HL-60/S4 (cell line): ENCODE data around the gene ADNP.

Experiments used
- in situ Hi-C: fragments of 300-500 bp; cut with MboI; formaldehyde crosslinking; loops from 2 replicates; pipeline ENCODE4 v1.14.3; 2022; ENCODE audit warnings: low sequenced_read_pairs

ADNP gene

DNA sequence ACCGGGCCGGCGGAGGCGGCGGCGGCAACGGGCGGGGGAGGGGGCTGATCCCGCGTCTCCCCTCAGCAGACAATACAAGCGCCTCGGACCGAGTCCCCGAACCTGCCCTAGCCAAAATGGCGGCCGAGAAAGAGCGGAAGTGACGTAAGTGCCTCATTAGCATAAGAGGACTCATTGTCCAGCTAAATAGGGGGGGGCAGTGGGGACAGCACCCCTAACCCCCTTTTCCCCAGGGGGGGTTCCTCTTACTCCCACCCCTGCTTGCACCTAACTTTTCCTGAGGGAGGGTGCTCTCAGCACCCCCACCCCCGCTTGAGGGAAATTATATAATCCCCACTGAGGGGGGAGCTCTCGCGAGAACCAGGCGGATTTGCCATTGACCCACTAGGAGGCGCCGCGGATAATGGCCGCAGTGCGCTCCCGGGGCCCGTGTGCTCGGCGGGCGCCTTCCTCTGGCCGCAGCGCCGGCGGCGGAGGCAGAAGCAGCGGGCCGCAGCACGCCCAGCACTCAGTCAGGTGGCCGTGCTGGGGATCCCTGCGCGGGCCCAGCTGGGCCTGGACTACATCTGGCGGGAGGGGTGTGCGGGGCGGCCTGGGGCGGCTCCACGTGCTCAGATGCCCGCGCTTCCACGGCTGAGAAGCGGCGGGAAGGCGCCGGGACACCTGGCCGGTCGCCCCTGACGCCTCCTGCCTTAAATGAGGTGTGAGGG lies at the start of gene ADNP:
ADNP (minus strand) TSS at position 132 of the 710 bp plus-strand sequence. CDS start 27,441 bp downstream, outside the sequence.
- in situ Hi-C loops = no loop called here

DNA sequence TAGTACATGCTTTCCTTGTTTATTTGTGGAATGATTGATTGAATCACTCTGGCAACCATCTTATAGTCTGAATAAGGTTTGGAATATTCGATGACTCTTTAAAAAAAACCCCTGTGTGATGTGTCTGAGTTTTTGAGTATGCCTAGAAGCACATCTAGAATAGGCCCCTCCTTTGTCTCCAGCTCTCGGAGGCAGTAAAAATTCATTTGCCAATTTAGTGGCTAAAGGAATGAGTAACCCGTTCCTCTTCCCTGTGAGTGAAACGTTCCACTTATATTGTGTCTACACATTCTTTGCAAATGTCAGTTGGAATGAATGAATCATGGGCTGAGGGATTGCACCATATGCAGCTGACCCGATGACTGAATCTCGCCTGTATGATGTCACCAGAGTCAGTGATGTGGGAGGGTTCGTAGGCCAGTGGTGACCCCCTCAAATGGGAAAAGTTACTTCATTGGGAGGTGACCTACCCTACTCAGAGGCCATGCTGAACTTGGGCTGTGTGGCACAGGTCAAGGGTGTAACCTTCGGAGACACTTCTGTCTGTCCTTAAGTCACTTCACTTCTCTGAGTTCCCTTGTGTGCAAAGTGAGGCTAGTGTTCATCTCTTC lies 48.9 kb upstream of the ADNP start:
- in situ Hi-C loops = loop anchor here (10.0 to 25.0 kb wide), 2 partner anchors 635 to 1107 kb away; no protein-coding TSS in a partner anchor

DNA sequence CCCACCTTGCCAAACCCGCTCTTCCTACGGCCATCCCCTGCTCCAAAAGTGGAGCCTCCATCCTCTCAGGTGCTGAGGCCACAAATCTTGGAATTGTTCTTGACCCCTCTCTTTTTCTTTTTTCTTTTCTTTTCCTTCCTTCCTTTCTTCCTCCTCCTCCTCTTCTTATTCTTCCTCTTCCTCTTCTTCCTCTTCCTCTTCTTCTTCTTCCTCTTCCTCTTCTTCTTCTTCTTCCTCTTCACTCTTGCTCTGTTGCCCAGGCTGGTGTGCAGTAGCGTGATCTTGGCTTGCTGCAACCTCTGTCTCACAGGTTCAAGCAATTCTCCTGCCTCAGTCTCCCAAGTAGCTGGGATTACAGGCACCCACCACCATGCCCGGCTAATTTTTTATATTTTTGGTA lies 47.3 kb upstream of the ADNP start:
- in situ Hi-C loops = loop anchor here (25.0 kb wide), 1 partner anchor 1109 kb away; no protein-coding TSS in a partner anchor

DNA sequence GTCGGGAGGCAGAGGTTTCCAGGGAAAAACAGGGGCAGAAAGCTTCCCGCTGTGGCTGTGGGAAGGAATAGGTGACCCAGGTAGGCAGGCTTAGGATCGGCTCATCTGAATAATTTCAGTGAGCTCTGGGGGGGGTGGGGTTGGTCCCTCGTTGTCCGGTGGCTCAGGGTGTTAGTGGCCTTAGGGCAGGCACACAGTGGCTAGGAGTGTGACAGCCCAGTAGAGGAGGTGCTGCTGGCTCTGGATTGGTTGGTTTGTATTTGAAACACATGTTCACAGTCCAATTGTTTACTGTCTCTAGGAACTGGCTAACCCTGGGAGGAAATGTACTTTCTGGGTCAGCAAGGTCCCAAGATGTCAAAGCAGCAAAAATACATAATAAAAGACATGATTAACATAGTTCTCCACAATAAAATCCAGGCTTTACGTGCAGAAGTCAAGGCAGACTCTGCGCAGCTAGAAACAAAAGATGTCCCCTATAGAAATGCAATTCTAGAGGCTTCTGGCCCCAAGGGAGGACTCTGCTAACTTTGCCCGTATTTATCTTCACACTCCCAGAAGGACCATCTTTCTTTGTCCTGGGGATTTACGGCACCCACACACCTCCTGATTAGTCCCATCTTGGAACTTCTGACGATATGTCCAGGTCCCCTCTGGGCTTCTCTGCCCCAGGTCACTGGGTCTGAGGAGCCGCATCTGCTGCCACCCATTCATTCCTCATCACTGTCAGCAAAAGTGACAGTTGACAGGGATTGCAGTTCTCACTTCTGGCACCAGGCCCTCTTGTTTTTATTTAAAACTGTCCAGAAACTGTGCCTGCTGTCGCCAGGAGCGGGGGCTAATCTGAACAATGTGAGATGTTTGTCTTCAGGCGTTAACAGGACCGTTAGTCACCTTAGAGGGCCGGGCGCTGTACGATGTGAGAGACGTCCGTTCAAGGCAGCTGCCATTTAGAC lies 46.1 kb upstream of the ADNP start:
- in situ Hi-C loops = loop anchor here (25.0 kb wide), 1 partner anchor 1110 kb away; no protein-coding TSS in a partner anchor

DNA sequence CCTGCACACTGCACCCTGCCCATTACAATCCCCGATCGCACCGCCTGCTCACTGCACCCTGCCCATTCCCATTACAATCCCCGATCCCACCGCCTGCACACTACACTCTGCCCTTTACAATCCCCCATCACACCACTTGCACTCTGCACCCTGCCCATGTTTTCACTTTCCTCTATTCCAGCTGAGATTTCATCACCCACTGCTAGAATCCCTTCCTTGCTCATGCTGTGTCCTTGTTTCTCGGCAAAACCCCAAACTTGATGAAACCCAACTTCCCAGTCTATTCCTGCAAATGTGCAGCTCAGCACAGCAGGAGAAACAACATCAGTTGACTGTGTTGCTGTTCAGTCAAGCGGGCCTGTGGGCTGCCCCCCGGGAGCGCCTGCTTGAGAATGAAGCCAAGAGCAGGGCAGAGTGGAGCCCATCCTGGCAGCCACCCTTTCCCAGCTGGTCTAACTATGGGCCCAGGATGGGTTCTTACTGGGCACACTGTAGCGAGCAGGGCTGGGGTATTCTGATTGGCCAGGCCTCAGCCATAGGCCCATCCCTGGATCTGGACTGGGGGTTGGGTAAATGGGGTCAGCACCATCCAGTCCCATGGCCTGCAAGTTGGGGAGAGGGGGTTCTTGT lies 44.6 kb upstream of the ADNP start:
- in situ Hi-C loops = loop anchor here (25.0 kb wide), 1 partner anchor 1111 kb away; no protein-coding TSS in a partner anchor

DNA sequence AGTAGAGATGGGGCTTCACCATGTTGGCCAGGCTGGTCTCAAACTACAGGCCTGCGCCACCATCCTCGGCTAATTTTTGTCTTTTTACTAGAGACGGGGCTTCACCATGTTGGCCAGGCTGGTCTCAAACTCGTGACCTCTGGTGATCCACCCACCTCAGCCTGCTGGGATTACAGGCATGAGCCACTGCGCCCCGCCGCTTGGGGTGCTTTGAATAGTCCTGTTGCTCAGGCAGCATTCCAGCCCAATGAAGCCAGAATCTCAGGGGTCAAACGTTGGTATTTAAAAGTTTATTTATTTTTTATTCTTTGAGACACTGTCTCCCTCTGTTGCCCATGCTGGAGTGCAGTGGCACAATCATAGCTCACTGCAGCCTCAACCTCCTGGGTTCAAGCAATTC lies 38.7 kb upstream of the ADNP start:
- in situ Hi-C loops = no loop called here

DNA sequence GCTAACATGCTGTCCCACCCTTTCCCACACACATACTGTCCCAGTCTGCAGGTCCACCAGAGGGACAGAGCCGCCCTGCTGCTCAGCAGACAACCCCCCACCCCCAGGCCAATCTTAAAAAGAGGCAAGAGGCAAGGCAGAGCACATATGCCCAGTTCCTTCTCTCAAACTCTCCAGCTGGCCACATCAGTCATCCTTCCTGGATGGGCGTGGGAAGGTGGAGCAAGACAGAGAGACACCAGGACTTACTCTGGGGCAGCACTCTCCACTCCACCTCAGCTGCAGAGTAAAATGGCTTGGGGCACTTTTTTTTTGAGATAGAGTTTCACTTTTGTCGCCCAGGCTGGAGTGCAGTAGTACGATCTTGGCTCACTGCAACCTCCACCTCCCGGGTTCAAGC lies 38.2 kb upstream of the ADNP start:
- in situ Hi-C loops = no loop called here

DNA sequence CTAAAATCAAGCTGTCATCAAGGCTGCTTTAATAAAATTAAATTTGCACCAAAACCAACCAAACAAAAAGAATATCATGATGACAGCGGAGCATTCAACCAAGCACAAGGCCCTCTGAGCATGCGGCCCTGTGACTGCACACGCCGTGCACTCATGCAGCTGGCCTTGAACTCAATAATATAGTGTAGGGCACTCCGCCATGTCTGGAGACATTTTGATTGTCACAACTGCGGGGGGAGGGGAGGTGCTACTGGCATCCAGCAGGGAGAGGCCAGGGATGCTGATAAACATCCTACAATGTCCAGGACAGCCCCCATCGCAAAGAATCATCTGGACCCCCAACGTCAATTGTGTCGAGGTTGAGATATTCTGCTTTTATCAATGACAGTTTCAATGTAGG lies 37.1 kb upstream of the ADNP start:
- in situ Hi-C loops = no loop called here

DNA sequence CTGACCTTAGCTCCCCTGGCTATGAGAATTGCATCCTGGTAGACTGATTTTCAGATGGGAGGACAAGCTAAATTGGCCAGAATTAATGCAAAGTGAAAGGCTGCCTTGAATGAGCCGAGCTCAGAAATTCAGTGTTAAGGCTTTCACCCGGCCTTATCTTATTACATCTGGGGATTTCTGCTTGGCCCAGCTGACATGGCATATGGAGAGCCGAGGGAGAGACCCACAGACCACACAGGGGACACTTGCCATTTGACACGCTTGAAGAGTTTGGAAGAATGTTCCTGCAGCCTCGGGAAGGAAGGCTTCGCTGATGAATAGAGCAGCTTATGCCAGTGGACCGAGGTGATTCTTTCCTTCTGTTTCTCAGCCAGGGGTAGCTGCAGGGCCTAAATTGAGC lies 36.3 kb upstream of the ADNP start:
- in situ Hi-C loops = no loop called here

DNA sequence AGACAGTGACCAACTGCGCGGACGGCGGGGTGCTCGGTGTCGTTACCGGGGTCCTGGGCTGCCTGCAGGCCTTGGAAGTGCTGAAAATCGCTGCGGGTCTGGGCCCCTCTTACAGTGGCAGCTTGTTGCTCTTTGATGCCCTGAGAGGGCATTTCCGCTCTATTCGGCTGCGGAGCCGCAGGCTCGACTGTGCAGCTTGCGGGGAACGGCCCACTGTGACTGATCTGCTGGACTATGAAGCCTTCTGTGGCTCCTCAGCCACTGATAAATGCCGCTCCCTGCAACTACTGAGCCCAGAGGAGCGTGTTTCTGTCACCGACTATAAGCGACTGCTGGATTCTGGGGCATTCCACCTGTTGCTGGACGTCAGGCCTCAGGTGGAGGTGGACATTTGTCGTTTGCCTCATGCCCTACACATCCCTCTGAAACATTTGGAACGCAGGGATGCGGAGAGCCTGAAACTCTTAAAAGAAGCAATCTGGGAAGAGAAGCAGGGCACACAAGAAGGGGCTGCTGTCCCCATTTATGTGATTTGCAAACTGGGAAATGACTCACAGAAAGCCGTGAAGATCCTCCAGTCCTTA lies 28.4 kb upstream of the ADNP start:
- in situ Hi-C loops = no loop called here

DNA sequence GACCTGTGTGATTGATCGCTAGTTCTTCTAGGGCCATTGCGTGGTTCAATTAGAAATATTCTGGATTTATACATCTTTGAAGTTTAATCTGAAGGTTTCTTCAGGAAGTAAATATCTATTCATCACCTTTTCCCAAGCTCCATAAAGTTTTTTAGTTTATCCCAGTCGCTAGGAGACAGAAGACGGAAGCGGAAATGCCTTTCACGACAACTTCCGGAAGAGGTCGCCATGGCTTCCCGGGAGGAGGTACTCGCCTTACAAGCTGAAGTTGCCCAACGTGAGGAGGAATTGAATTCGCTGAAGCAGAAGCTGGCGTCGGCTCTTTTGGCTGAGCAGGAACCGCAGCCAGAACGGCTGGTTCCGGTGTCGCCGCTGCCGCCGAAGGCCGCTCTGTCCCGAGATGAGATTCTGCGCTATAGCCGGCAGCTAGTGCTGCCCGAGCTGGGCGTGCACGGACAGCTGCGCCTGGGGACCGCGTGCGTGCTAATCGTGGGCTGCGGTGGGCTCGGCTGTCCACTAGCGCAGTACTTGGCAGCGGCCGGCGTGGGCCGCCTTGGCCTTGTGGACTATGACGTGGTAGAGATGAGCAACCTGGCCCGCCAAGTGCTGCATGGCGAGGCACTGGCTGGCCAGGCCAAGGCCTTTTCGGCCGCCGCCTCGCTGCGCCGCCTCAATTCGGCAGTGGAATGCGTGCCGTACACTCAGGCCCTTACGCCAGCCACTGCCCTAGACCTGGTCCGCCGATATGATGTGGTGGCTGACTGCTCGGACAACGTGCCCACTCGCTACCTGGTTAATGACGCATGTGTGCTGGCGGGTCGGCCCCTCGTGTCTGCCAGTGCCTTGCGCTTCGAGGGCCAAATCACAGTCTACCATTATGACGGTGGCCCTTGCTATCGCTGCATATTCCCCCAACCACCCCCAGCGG lies 27.6 kb upstream of the ADNP start, which contains the start of gene MOCS3:
MOCS3 (plus strand) TSS at position 204 of the 928 bp plus-strand sequence; CDS start at position 229, 25 bp downstream.
- in situ Hi-C loops = no loop called here

DNA sequence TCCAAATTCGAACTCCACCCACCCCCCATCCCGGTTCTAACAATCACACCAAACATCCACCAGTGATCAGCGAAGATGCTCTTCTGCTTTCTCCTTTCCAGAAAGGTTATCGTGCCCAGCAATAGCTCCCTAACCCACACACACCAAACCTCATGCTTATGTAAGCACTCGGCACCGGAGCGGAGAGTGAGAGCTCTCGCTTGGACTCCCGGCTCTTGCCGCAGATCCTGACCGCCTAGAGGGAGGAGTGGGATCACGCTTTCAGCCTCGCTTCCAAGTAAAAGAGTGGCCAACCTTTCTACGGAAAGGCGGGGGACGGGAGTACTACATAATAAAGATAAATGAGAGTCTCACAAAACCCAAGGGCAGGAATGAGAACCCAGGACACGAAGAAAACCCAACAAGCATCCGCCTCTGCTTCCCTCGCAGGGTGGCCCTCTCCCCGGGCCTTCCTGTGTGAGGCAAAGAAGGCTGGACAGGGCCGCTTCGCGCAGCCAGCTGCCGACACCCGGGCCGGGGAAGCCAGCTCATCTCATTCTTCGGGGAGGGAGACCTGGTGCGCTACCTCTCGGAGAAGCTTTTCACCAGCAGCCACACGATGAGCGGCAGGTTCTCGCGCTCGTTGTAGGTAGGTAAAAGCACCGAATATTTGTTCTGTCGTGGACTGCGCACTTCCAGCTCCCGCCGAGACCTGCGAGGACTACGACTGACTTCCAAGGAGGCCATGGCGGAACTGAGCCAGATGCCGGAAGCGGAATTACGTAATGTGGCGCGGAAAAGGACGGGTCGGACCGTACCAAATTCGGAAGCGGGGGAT lies 26.8 kb upstream of the ADNP start, which contains the start of gene DPM1:
DPM1 (minus strand) TSS at position 735 of the 817 bp plus-strand sequence; CDS start at position 726, 9 bp downstream.
- in situ Hi-C loops = no loop called here

DNA sequence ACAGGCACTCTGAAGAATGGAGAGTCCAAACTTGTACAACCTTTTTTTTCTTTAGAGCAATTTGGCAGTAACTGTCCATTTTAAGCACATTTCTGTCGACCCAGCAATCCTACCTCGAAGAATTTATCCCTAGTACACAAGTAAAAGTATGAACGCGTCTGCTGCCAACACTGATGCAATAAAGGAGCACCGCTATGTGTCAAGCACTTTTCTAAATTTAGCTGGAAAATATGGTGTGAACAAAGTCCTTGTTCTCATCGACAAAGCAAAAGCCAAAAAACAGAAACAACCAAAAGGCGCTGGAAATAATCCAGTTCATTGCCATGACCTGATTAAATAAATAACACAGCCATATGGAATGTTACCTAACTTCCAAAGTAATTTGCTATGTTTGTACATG lies 26.0 kb upstream of the ADNP start:
- in situ Hi-C loops = no loop called here

DNA sequence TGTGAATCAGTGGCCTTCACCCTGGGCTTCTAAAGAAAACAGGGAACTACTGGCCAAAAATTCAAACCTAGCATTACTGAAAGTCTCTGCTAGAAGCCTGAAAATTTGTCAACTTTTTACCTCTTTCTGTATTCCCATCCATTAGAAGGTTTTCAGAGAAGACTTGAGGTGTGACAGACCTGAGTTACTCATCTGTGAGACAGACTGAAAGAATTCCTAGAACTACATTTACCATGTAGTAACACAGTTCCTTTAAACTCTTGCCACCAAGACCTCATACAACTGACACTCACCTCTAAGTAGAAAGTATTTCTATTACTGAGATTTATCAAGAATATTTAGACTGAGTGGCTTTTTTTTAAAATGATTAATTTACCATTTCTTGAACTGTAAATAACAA lies 22.6 kb upstream of the ADNP start:
- in situ Hi-C loops = no loop called here

DNA sequence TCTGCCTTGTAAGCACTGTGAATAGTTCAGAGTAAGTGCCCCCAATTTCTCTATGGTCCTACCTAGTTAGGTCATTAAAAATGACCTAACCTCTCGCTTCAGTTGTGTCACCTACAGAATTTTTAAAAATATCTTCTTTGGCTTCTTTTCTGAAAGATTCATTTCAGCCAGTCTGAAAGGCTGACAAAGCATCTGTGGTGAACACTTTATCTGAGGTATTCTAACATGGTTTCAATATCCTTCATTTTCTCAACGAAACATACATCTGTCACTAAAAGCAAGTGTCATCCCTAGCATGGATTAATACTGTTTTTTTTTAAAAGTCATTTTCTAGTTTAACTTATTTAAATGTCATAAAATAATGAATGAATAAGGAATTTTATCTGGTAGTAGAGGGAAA lies 22.0 kb upstream of the ADNP start:
- in situ Hi-C loops = no loop called here

DNA sequence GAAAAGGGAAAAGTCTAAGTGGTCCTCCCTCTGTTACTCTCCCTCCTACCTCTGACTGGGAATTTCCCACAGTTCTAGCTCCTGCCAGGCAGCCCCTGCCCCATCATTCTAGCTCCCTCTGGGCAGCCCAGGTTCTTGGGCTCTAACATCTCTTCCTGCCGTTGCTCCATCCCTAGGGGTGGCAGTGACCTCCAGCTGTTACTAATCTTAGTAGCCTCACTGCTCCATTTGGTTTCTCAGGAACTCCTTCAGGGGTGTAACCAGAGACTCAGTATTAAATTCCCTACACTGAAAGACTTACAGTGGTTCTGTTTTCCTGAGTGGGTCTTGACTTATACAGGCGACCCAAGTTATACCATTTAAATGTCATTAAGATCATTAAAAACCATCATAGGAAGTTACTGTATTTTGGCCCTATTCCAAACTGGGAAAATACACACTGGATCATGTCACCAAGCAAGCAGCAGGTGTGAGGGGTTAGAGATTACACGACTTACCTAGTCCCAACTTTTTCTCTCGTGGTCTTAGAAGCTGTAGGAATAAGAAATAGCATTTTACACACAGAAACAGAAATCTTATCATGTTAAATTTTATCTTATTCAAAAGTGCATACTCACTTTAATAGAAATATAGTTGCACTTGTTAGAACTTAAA lies 17.0 kb upstream of the ADNP start:
- in situ Hi-C loops = no loop called here

DNA sequence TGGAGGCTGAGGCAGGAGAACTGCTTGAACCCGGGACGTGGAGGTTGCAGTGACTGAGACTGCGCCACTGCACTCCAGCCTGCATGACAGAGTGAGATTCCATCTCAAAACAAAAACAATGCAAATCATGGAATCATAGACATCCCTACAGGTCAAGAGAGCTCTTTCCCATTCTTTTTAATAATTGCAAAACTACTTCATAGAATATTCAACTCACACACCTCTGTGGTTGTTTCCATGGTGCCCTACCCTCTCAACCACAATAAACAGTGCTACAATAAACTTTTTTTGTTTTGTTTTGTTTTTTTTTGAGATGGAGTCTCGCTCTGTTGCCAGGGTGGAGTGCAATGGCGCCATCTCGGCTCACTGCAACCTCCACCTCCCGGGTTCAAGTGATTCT lies 11.8 kb upstream of the ADNP start:
- in situ Hi-C loops = no loop called here

DNA sequence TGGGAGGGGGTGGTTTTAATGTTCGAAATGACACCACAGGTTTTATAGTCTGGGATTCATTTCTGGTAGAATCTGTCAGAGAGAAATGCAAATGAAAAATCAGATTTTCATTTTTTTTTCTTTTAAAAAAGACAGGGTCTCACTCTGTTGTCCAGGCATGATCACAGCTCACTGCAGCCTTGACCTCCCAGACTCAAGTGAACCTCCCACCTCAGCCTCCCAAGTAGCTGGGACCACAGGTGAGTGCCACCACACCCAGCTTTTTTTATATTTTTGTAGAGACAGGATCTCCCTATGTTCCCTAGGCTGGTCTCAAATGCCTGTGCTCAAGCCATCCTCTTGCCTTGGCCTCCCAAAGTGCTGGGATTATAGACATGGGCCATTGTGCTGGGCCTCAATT lies 2.4 kb upstream of the ADNP start:
- in situ Hi-C loops = no loop called here
